GM23248 (cell line): ENCODE results near the gene OR5B3. TPM values are rescaled to one million over a fixed set of nuclear protein-coding genes. Genes with fewer than 3 reads are reported as not detected.
A peak's percentile ranks its signal among the peaks of the same experiment; 100 is the strongest.
"Not testable (repeated sequence)": the region's sequence is repeated elsewhere in the genome, so short reads cannot be mapped to it uniquely, and the experiment has no call there.

Experiments used
- DNase-seq: peaks from one replicate; pipeline ENCODE4 v3.0.0-alpha.2; 2015
- H2AFZ ChIP-seq: fragments of 200-600 bp; sonication (generic); 2 replicates; pipeline ENCODE4 v1.6.1; 2016; ENCODE audit warnings: antibody characterized with exemption
- H3F3A ChIP-seq: fragments of 200-600 bp; sonication (generic); 2 replicates; pipeline ENCODE4 v1.6.1; 2016; ENCODE audit warnings: mild to moderate bottlenecking, antibody characterized with exemption, mixed run types; ENCODE audit not compliant: insufficient read depth
- H3K27ac ChIP-seq: fragments of 200-600 bp; sonication (generic); 2 replicates; pipeline ENCODE4 v1.5.1; 2016; ENCODE audit warnings: mild to moderate bottlenecking
- H3K27me3 ChIP-seq: fragments of 200-600 bp; sonication (generic); replicated peaks from 2 replicates; pipeline ENCODE4 v1.6.1; 2016; ENCODE audit warnings: mild to moderate bottlenecking; ENCODE audit not compliant: insufficient read depth
- H3K36me3 ChIP-seq: fragments of 200-600 bp; sonication (generic); 2 replicates; pipeline ENCODE4 v1.6.1; 2016; ENCODE audit warnings: low read depth, mild to moderate bottlenecking
- H3K4me1 ChIP-seq: fragments of 200-600 bp; sonication (generic); 2 replicates; pipeline ENCODE4 v1.6.1; 2016; ENCODE audit warnings: mild to moderate bottlenecking; ENCODE audit not compliant: insufficient read depth
- H3K4me2 ChIP-seq: fragments of 200-600 bp; sonication (generic); one replicate; pipeline ENCODE4 v1.6.1; 2016; ENCODE audit warnings: mild to moderate bottlenecking; ENCODE audit not compliant: unreplicated experiment
- H3K4me3 ChIP-seq: fragments of 200-600 bp; sonication (generic); 2 replicates; pipeline ENCODE4 v1.5.1; 2016; ENCODE audit warnings: mild to moderate bottlenecking
- H3K79me2 ChIP-seq: fragments of 200-600 bp; sonication (generic); 2 replicates; pipeline ENCODE4 v1.6.1; 2016; ENCODE audit warnings: mild to moderate bottlenecking; ENCODE audit not compliant: insufficient read depth
- H3K9ac ChIP-seq: fragments of 200-600 bp; sonication (generic); 2 replicates; pipeline ENCODE4 v1.6.1; 2016; ENCODE audit warnings: mild to moderate bottlenecking
- H3K9me2 ChIP-seq: fragments of 200-600 bp; sonication (generic); 2 replicates; pipeline ENCODE4 v1.6.1; 2016; ENCODE audit warnings: mixed run types, mild to moderate bottlenecking, moderate library complexity; ENCODE audit not compliant: insufficient read depth
- H3K9me3 ChIP-seq: fragments of 200-600 bp; sonication (generic); one replicate; pipeline ENCODE4 v1.6.1; 2017; ENCODE audit warnings: low read depth
- H4K20me1 ChIP-seq: fragments of 200-600 bp; sonication (generic); 2 replicates; pipeline ENCODE4 v1.6.0; 2016; ENCODE audit not compliant: insufficient read depth
- EZH2 ChIP-seq: fragments of 200-600 bp; sonication (generic); IDR thresholded peaks from 2 replicates; pipeline ENCODE4 v1.6.1; 2018; ENCODE audit warnings: antibody characterized with exemption, mild to moderate bottlenecking; ENCODE audit not compliant: insufficient read depth, poor library complexity, severe bottlenecking
- EZH2phosphoT487 ChIP-seq: fragments of 200-600 bp; sonication (generic); IDR thresholded peaks from 2 replicates; pipeline ENCODE4 v1.6.1; 2018; ENCODE audit warnings: antibody characterized with exemption, moderate library complexity, mild to moderate bottlenecking, low read depth; ENCODE audit not compliant: insufficient read depth
- WGBS, 2 experiments: methylation state at CpG; one replicate each; pipeline ENCODE4 v1.1.6; 2015 to 2017; ENCODE audit warnings: low lambda C conversion rate in 2 of 2, low coverage in 1 of 2; ENCODE audit errors: missing lambda C conversion rate in 2 of 2; 5-methylcytosine and 5-hydroxymethylcytosine counted together
- in situ Hi-C: fragments of 300-500 bp; cut with MboI; formaldehyde crosslinking; loops from 2 replicates; pipeline ENCODE4 v1.15.0; 2020
- polyA plus RNA-seq: library from polyadenylated mRNA; unstranded; fragments of >200 nt; fragmentation: Nextera tagmentation; extraction: Ambion mirVana; gene quantifications from 2 replicates; pipeline ENCODE4 v1.2.1, GENCODE V29; 2016
- total RNA-seq: library from RNA; depleted of rRNA; stranded (reverse); fragments of >200 nt; shearing (Covaris generic); gene quantifications from 2 replicates; pipeline ENCODE4 v1.2.3, GENCODE V29; 2014

The OR5B3 gene
- total and polyA plus RNA-seq, 2 experiments from 2014 or later = not detected

DNA sequence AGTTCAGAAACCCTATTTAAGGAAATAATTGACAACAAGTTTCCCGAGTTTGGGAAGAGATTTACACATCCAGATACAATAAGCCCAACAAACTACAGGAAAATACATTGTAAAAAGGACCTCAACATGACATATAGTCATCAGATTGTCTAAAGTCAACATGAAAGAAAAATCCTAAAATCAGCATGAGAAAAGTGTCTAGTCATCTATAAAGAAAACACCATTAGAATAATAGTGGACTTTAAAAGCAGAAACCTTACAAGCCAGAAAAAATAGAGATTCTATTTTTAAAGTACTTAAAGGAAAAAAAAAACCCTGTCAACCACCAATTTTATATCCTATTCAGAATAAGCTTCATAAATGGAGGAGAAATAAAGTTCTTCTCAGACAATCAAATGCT lies 22.6 kb upstream of the OR5B3 start:
- Histone ChIP-seq H3K9me2 (no peaks in the 10 kb centered on the region), H3K4me1 (no peaks in the 10 kb centered on the region), H3K27ac (no peak overlapping the region), H3K79me2 (no peaks in the 10 kb centered on the region), H3K9me3 (no peaks in the 10 kb centered on the region), H2AFZ (no peak overlapping the region), H3F3A (no peaks in the 10 kb centered on the region), H3K27me3 (no peaks in the 10 kb centered on the region), H4K20me1 (no peaks in the 10 kb centered on the region), H3K4me3 (no peak overlapping the region), H3K4me2 (no peak overlapping the region), H3K36me3 (no peaks in the 10 kb centered on the region), H3K9ac (no peak overlapping the region)
- 14 to 24% methylated on average over 1 of the region's 1 CpG for WGBS, 2 experiments
- in situ Hi-C loops = no loop called here
- TF ChIP-seq EZH2phosphoT487 (no peak), EZH2 (no peak)
- DNase-seq = no peak

DNA sequence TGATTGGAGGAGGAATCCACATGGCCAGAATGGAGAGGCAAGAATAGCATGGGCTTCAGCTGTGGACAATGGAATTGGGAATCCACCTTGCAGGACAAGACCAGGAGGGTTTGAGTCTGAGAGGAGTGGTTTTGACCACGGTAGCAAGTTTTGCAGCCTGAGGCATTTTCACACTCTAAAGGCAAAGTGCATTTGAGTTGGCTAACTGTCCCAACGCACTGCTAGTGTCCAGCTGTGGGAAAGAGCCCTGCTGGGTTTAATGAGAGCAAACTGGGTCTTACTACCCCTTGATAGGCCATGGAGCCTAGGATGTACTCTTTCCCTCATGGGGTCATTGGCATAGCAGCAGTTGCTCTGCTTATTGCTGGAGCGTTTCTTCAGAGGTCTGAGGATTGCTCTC lies 21.3 kb upstream of the OR5B3 start, which contains the start of gene OR5B2:
OR5B2 (minus strand) TSS at position 101 of the 400 bp plus-strand sequence. CDS start 4,860 bp downstream, outside the sequence.
- in situ Hi-C loops = no loop called here
- no peak for DNase-seq
- H4K20me1 ChIP-seq = no peaks in the 10 kb centered on the region
- TF ChIP-seq EZH2phosphoT487 = no peak
- no peak for TF ChIP-seq EZH2
- no peak within 1 kb of the TSS for H3K27ac ChIP-seq
- H3K4me2 ChIP-seq = no peak within 1 kb of the TSS
- no peak within 1 kb of the TSS for H3K9ac ChIP-seq
- H3K9me2 ChIP-seq = no peaks in the 10 kb centered on the region
- no peaks in the 10 kb centered on the region for H3K79me2 ChIP-seq
- H3K36me3 ChIP-seq = no peaks in the 10 kb centered on the region
- no peaks in the 10 kb centered on the region for H3K4me1 ChIP-seq
- H3K9me3 ChIP-seq = no peaks in the 10 kb centered on the region
- no peaks in the 10 kb centered on the region for H3F3A ChIP-seq
- H3K27me3 ChIP-seq = no peaks in the 10 kb centered on the region
- WGBS, 2 experiments = 26 to 43% methylated on average over 3 of the region's 3 CpGs
- peak within 1 kb of the TSS; percentile 35; the same call in 1 of the 2 replicates for H2AFZ ChIP-seq
- no peak within 1 kb of the TSS for H3K4me3 ChIP-seq

DNA sequence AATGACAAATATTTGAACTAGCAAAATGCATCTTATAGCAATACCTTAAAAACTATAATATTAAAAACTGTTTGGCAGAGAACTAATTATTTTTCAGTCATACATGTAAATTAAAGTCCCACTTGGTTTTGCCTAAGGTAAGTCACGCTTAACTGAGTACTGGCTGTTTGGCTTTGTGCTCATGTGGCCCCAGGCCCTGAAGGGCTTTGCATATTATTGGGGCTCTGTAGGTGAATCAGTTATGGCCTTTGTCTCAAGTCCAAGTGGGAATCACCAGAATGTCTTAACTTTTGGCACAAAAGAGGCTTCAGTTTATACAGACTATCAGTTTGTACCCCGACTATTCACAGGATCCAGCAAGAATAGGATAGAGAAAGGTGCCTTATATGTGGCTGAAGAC lies 7.1 kb downstream of the OR5B3 start:
- H2AFZ ChIP-seq, H3K79me2 ChIP-seq, H3K27ac ChIP-seq, H3K9ac ChIP-seq, H3K9me2 ChIP-seq, H3K4me3 ChIP-seq, in situ Hi-C loops, H3K9me3 ChIP-seq, H3K27me3 ChIP-seq, H3K36me3 ChIP-seq, H4K20me1 ChIP-seq, DNase-seq, H3K4me2 ChIP-seq: not testable (repeated sequence)
- peaks cover 12% of the 10 kb centered on the region for H3F3A ChIP-seq
- 67% methylated on average over 1 of the region's 2 CpGs; no CpG with 5 or more reads in 1 of the 2 experiments for WGBS, 2 experiments
- H3K4me1 ChIP-seq = peaks cover 16% of the 10 kb centered on the region

DNA sequence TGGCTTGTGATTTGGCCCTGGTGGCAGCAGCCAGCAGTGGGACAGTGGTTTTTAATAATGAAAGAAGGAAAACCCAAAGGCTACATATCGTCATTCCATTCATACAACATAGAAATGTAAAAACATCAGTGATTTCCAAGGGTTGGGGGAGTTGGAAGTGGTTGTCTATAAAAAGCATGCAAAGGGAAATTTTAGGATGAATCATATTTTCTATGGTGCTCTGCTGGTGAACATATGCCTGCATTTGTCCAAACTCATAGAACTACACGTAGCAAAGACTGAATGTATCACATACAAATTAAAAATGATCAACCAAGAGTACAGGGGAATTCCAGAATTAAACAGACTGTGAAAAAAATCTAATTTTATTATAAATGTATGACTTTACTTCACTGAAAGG lies 11.1 kb downstream of the OR5B3 start:
- H3K4me1 ChIP-seq = peaks cover 52% of the 10 kb centered on the region
- H2AFZ ChIP-seq = no peak overlapping the region
- no peaks in the 10 kb centered on the region for H3K27me3 ChIP-seq
- in situ Hi-C loops = no loop called here
- TF ChIP-seq EZH2 (no peak), EZH2phosphoT487 (no peak)
- H4K20me1 ChIP-seq = no peaks in the 10 kb centered on the region
- no peak overlapping the region for H3K4me3 ChIP-seq
- H3K27ac ChIP-seq = no peak overlapping the region
- WGBS, 2 experiments = 52 to 53% methylated on average over 2 of the region's 2 CpGs
- no peaks in the 10 kb centered on the region for H3K36me3 ChIP-seq
- H3K9ac ChIP-seq = no peak overlapping the region
- DNase-seq = peak; percentile 40
- peaks cover 47% of the 10 kb centered on the region for H3F3A ChIP-seq
- no peaks in the 10 kb centered on the region for H3K79me2 ChIP-seq
- H3K9me3 ChIP-seq = no peaks in the 10 kb centered on the region
- H3K4me2 ChIP-seq = peak overlapping the region; percentile 10
- H3K9me2 ChIP-seq = no peaks in the 10 kb centered on the region

DNA sequence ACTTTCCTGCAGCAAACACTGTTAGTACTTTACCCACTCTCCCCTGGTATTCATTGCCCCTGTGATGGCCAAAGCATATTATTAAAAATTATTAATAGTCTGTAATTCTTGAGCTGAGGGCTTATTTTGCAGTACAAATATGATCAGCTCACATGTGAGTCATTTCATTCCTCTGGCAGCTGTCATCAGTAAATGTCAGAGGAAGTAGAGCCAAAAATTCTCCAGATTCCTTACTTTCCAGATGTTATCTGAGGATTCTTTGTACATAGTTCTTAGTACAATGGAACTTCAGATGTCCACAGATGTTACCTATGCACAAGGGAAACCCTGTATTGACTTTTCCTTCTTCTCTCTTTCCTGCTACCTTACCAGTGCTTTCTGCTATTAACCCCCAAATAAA lies 12.5 kb downstream of the OR5B3 start:
- peak; percentile 90 for DNase-seq
- peak overlapping the region; percentile 72 for H3K27ac ChIP-seq
- no peak overlapping the region; the same call in 1 of the 2 replicates for H3K9ac ChIP-seq

More for the DNA sequence above, 12.5 kb downstream of the OR5B3 start:
- no peaks in the 10 kb centered on the region for H3K9me2 ChIP-seq
- no peaks in the 10 kb centered on the region for H3K9me3 ChIP-seq
- in situ Hi-C loops = no loop called here
- no peaks in the 10 kb centered on the region for H4K20me1 ChIP-seq
- peak overlapping the region; percentile 48 for H3K4me2 ChIP-seq
- H3K36me3 ChIP-seq = no peaks in the 10 kb centered on the region
- H3K4me1 ChIP-seq = peaks cover 52% of the 10 kb centered on the region
- H3K4me3 ChIP-seq = peak overlapping the region; percentile 22; the same call in 1 of the 2 replicates
- no peak for TF ChIP-seq EZH2
- no peak for TF ChIP-seq EZH2phosphoT487
- no peaks in the 10 kb centered on the region for H3K79me2 ChIP-seq
- no peaks in the 10 kb centered on the region for H3K27me3 ChIP-seq
- H3F3A ChIP-seq = peaks cover 47% of the 10 kb centered on the region
- no peak overlapping the region for H2AFZ ChIP-seq
